Small intestine (tissue), 7 donors: Measurements from ENCODE around the gene CCDC142. TPM values are rescaled to one million over a fixed set of nuclear protein-coding genes. Genes with fewer than 3 reads are reported as not detected.

ENCODE experiments used
- DNase-seq, 2 donors: peaks; one replicate each; pipeline versions ENCODE4 v3.0.0 to v3.0.0-alpha.2; 2013
- FAIRE-seq: peaks from 2 replicates; lab custom pipeline; 2012; peaks lifted over from hg19 to GRCh38; lab: Jason Lieb, UNC
- H3K27ac ChIP-seq, 3 donors: one replicate each; pipeline ENCODE4 v1.5.1; 2013; ENCODE audit warnings: low read length in 2 of 3, mild to moderate bottlenecking in 2 of 3, control low read depth in 1 of 3, inconsistent platforms in 1 of 3, low read depth in 1 of 3, moderate library complexity in 1 of 3
- H3K27me3 ChIP-seq, 3 donors: one replicate each; pipeline ENCODE4 v1.6.1; 2013; ENCODE audit warnings: low read length in 3 of 3, inconsistent platforms in 1 of 3; ENCODE audit not compliant: control insufficient read depth in 3 of 3, insufficient read depth in 3 of 3
- H3K36me3 ChIP-seq, 3 donors: one replicate each; pipeline ENCODE4 v1.6.1; 2013; ENCODE audit warnings: low read length in 3 of 3, inconsistent platforms in 1 of 3, low read depth in 1 of 3, mild to moderate bottlenecking in 1 of 3, moderate library complexity in 1 of 3; ENCODE audit not compliant: control insufficient read depth in 3 of 3, insufficient read depth in 2 of 3
- H3K4me1 ChIP-seq, 3 donors: one replicate each; pipeline ENCODE4 v1.6.1; 2013; ENCODE audit warnings: low read length in 2 of 3, inconsistent platforms in 1 of 3, low read depth in 1 of 3, mild to moderate bottlenecking in 1 of 3, moderate library complexity in 1 of 3; ENCODE audit not compliant: control insufficient read depth in 3 of 3, insufficient read depth in 2 of 3
- H3K4me3 ChIP-seq, 3 donors: one replicate each; pipeline ENCODE4 v1.5.1; 2013; ENCODE audit warnings: low read length in 3 of 3, control low read depth in 1 of 3, inconsistent platforms in 1 of 3, low read depth in 1 of 3, mild to moderate bottlenecking in 1 of 3, moderate library complexity in 1 of 3
- H3K9me3 ChIP-seq, 2 donors: one replicate each; pipeline ENCODE4 v1.6.1; 2013; ENCODE audit warnings: low read depth in 1 of 2, low read length in 1 of 2; ENCODE audit not compliant: control insufficient read depth in 2 of 2, insufficient read depth in 1 of 2
- WGBS, 3 donors: extraction: QIAGEN DNeasy Blood & Tissue Kit; methylation state at CpG; one replicate each; pipeline ENCODE4 v1.1.7; 2013; 5-methylcytosine and 5-hydroxymethylcytosine counted together
- polyA plus RNA-seq, 4 donors: library from polyadenylated mRNA; stranded (reverse) in 3 of 4; unstranded in 1 of 4; fragments of 200-250 nt in 3 of 4; fragments of 120-200 nt in 1 of 4; gene quantifications; one replicate each; pipeline versions ENCODE4 v1.2.1 to v1.2.3, GENCODE V29; 2013
- donor health status: healthy with polysubstance abuse.
- donor health status: control.
- donor health status: control.
- donor health status: Bipolar disorder and iron deficiency.
- donor health status: healthy.

Gene CCDC142
- polyA plus RNA-seq, 4 donors = 4.1 to 21.0 (median 8.4) TPM

GRCh38 chr2:74515981-74516633 is 33.3 kb upstream of the CCDC142 start:
- peaks cover 9 to 93% (median 47%) of the 10 kb centered on the region in 3 donors for H3K27me3 ChIP-seq
- H3K9me3 ChIP-seq = peaks cover 0 to 8% of the 10 kb centered on the region in 2 donors
- H3K36me3 ChIP-seq = peaks cover 0 to 7% (median 6%) of the 10 kb centered on the region in 3 donors
- FAIRE-seq (no peak), DNase-seq (peak; percentile 65 to 78)
- no peak overlapping the region for H3K27ac ChIP-seq
- peaks cover 0 to 13% (median 9%) of the 10 kb centered on the region in 3 donors for H3K4me1 ChIP-seq
- H3K4me3 ChIP-seq = peak overlapping the region in 2 of 3 donors; percentile 35
- 4 to 9% (median 9%) methylated on average over 51 to 72 of the region's 72 CpGs for WGBS, 3 donors

- H3K27me3 ChIP-seq = peaks cover 9 to 95% (median 49%) of the 10 kb centered on the region in 3 donors
Measured at GRCh38 chr2:74515271-74515980, 32.6 kb upstream of the CCDC142 start.

GRCh38 chr2:74514368-74515270 is 31.8 kb upstream of the CCDC142 start, which contains the start of gene TLX2:
TSS of gene TLX2 (plus strand) at chr2:74514450. CDS start at chr2:74514807, 357 bp downstream.
- peak within 1 kb of the TSS in 1 of 3 donors; percentile 10 for H3K4me3 ChIP-seq
- peaks cover 0 to 7% (median 3%) of the 10 kb centered on the region in 3 donors for H3K36me3 ChIP-seq
- WGBS, 3 donors = 2 to 3% (median 3%) methylated on average over 74 to 82 of the region's 82 CpGs
- peaks cover 9 to 96% (median 49%) of the 10 kb centered on the region in 3 donors for H3K27me3 ChIP-seq
- peaks cover 0 to 8% of the 10 kb centered on the region in 2 donors for H3K9me3 ChIP-seq
- H3K4me1 ChIP-seq = peaks cover 0 to 13% (median 9%) of the 10 kb centered on the region in 3 donors
- H3K27ac ChIP-seq = peak within 1 kb of the TSS in 1 of 3 donors; percentile 11
- DNase-seq = peak in 1 of 2 donors; percentile 40
- no peak for FAIRE-seq

More at GRCh38 chr2:74515271-74515980, 32.6 kb upstream of the CCDC142 start:
- Histone ChIP-seq H3K4me1 (peaks cover 0 to 13% (median 9%) of the 10 kb centered on the region in 3 donors), H3K36me3 (peaks cover 0 to 7% (median 6%) of the 10 kb centered on the region in 3 donors), H3K27ac (no peak overlapping the region), H3K4me3 (peak overlapping the region in 2 of 3 donors; percentile 35), H3K9me3 (peaks cover 0 to 8% of the 10 kb centered on the region in 2 donors)
- FAIRE-seq (no peak), DNase-seq (peak; percentile 27 to 68)
- 3 to 6% (median 4%) methylated on average over 52 to 60 of the region's 60 CpGs for WGBS, 3 donors

- no peak overlapping the region for H3K4me3 ChIP-seq
- peaks cover 9 to 95% (median 49%) of the 10 kb centered on the region in 3 donors for H3K27me3 ChIP-seq
- peak overlapping the region in 1 of 3 donors; percentile 11 for H3K27ac ChIP-seq
- 4 to 5% (median 4%) methylated on average over 39 to 52 of the region's 52 CpGs for WGBS, 3 donors
- peaks cover 0 to 8% of the 10 kb centered on the region in 2 donors for H3K9me3 ChIP-seq
- peaks cover 0 to 13% (median 9%) of the 10 kb centered on the region in 3 donors for H3K4me1 ChIP-seq
- FAIRE-seq = no peak
- peak in 1 of 2 donors; percentile 58 for DNase-seq
- H3K36me3 ChIP-seq = peaks cover 0 to 4% (median 2%) of the 10 kb centered on the region in 3 donors
Measured at GRCh38 chr2:74513605-74514367, 31.0 kb upstream of the CCDC142 start.

GRCh38 chr2:74512744-74513604 is 30.2 kb upstream of the CCDC142 start:
- Histone ChIP-seq H3K27me3 (peaks cover 9 to 95% (median 46%) of the 10 kb centered on the region in 3 donors), H3K36me3 (peaks cover 0 to 3% (median 2%) of the 10 kb centered on the region in 3 donors), H3K4me1 (peaks cover 0 to 19% (median 12%) of the 10 kb centered on the region in 3 donors), H3K9me3 (peaks cover 0 to 8% of the 10 kb centered on the region in 2 donors), H3K27ac (no peak overlapping the region), H3K4me3 (no peak overlapping the region)
- DNase-seq = no peak
- FAIRE-seq = no peak
- WGBS, 3 donors = 8 to 16% (median 12%) methylated on average over 21 to 36 of the region's 36 CpGs

- FAIRE-seq (no peak), DNase-seq (no peak)
- no peak overlapping the region for H3K27ac ChIP-seq
- peaks cover 0 to 26% (median 10%) of the 10 kb centered on the region in 3 donors for H3K4me1 ChIP-seq
- H3K4me3 ChIP-seq = no peak overlapping the region
- peaks cover 0 to 7% of the 10 kb centered on the region in 2 donors for H3K9me3 ChIP-seq
- 27 to 41% (median 39%) methylated on average over 11 of the region's 11 CpGs for WGBS, 3 donors
- H3K27me3 ChIP-seq = peaks cover 7 to 79% (median 41%) of the 10 kb centered on the region in 3 donors
- peaks cover 0 to 4% (median 0%) of the 10 kb centered on the region in 3 donors for H3K36me3 ChIP-seq
Measured at GRCh38 chr2:74511104-74511989, 28.5 kb upstream of the CCDC142 start.
